Measurements from ENCODE around the gene PTPRD.

- TF ChIP-seq POLR2A (IDR thresholded peaks at IDR 0.05) (no peak), CTCF (IDR thresholded peaks at IDR 0.05) (no peak)
Observed at GRCh38 chr9:8888591-8888990, 1724.2 kb downstream of the PTPRD start.

Measured in ovary (tissue), 3 donors.